Stomach (tissue), 4 donors: ENCODE data around the gene ZEB1.

Experiments
- POLR2A ChIP-seq, 4 donors: fragments of 450-650 bp; IDR thresholded peaks; one replicate each; pipeline ENCODE4 v1.6.1; 2016; ENCODE audit warnings: antibody characterized with exemption in 4 of 4, control low read depth in 2 of 4, mild to moderate bottlenecking in 1 of 4, moderate library complexity in 1 of 4
- TF ChIP-seq, protein P1 (sequence below), 7 experiments: fragments of 450-650 bp in 4 of 7; fragments of 200-600 bp in 3 of 7; sonication (generic) in 3 of 7; IDR thresholded peaks; one replicate each; pipeline ENCODE4 v1.5.1; 2016 to 2019; ENCODE audit warnings: antibody characterized with exemption in 7 of 7, control low read depth in 2 of 7, mild to moderate bottlenecking in 1 of 7

DNA sequence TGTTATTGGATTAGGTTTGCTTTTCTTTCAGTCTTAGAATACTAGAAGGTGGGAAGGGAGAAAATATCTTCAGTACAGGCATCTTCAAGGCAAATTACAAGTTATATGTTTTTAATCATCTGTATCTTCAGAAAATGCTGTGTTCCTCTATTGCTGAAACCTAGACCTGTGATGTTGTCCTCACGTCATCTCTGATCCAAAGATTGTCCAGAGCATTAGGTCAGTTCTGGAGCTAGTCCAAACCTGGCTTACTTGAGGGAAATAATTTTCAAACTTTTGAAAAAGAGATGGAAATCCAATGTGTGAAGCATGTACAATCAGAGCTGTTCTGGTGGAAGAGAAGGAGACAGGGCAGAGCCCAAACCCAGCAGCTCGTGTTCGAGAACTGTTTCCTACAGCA lies 217.3 kb downstream of the ZEB1 start:
- TF ChIP-seq, protein P1, sequence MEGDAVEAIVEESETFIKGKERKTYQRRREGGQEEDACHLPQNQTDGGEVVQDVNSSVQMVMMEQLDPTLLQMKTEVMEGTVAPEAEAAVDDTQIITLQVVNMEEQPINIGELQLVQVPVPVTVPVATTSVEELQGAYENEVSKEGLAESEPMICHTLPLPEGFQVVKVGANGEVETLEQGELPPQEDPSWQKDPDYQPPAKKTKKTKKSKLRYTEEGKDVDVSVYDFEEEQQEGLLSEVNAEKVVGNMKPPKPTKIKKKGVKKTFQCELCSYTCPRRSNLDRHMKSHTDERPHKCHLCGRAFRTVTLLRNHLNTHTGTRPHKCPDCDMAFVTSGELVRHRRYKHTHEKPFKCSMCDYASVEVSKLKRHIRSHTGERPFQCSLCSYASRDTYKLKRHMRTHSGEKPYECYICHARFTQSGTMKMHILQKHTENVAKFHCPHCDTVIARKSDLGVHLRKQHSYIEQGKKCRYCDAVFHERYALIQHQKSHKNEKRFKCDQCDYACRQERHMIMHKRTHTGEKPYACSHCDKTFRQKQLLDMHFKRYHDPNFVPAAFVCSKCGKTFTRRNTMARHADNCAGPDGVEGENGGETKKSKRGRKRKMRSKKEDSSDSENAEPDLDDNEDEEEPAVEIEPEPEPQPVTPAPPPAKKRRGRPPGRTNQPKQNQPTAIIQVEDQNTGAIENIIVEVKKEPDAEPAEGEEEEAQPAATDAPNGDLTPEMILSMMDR (IDR thresholded peaks at IDR 0.05) = no peak
- TF ChIP-seq POLR2A (IDR thresholded peaks at IDR 0.05) = no peak
